ENCODE data around the gene DECR2. TPM values are rescaled to one million over a fixed set of nuclear protein-coding genes. Genes with fewer than 3 reads are reported as not detected.

The DECR2 gene
- total RNA-seq, 2 donors from 2014 or later: 31.8 to 43.5 TPM

- H3K4me1 Mint-ChIP-seq: peaks cover 25% of the 10 kb centered on the region
- no peaks in the 10 kb centered on the region for H3K27me3 Mint-ChIP-seq (ENCODE audit: insufficient read depth)
- no peaks in the 10 kb centered on the region for H3K27me3 ChIP-seq (ENCODE audit: control insufficient read depth, insufficient read depth, low read length, poor library complexity, severe bottlenecking)
- no peaks in the 10 kb centered on the region for H3K9me3 Mint-ChIP-seq
- TF ChIP-seq, protein P1, sequence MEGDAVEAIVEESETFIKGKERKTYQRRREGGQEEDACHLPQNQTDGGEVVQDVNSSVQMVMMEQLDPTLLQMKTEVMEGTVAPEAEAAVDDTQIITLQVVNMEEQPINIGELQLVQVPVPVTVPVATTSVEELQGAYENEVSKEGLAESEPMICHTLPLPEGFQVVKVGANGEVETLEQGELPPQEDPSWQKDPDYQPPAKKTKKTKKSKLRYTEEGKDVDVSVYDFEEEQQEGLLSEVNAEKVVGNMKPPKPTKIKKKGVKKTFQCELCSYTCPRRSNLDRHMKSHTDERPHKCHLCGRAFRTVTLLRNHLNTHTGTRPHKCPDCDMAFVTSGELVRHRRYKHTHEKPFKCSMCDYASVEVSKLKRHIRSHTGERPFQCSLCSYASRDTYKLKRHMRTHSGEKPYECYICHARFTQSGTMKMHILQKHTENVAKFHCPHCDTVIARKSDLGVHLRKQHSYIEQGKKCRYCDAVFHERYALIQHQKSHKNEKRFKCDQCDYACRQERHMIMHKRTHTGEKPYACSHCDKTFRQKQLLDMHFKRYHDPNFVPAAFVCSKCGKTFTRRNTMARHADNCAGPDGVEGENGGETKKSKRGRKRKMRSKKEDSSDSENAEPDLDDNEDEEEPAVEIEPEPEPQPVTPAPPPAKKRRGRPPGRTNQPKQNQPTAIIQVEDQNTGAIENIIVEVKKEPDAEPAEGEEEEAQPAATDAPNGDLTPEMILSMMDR (conservative IDR thresholded peaks at IDR 0.05): no peak
- peak overlapping the region; percentile 84 for H3K4me3 ChIP-seq (ENCODE audit: low read length)
- WGBS, 2 experiments (ENCODE audit: insufficient coverage in 1 of 2, insufficient read length in 1 of 2): 0 to 20% methylated on average over 1 to 73 of the region's 73 CpGs
- peak overlapping the region; percentile 63 for H3K9ac ChIP-seq (ENCODE audit: extremely low read depth, low read length, poor library complexity, severe bottlenecking)
- H3K36me3 Mint-ChIP-seq (ENCODE audit: low read depth): peaks cover 1% of the 10 kb centered on the region
- H3K4me3 Mint-ChIP-seq: peak overlapping the region; percentile 77
- H3K36me3 ChIP-seq (ENCODE audit: control insufficient read depth, insufficient read depth, low read length): peaks cover 4% of the 10 kb centered on the region
- no peak for DNase-seq
- H3K27ac Mint-ChIP-seq: no peak overlapping the region
- H3K9me3 ChIP-seq (ENCODE audit: control insufficient read depth, low read length): no peaks in the 10 kb centered on the region
- H3K27ac ChIP-seq (ENCODE audit: low read depth, low read length): no peak overlapping the region
- peaks cover 24% of the 10 kb centered on the region for H3K4me1 ChIP-seq (ENCODE audit: control insufficient read depth, insufficient read depth, low read length)
Observed at GRCh38 chr16:381012-381788, 20.5 kb upstream of the DECR2 start.

DNA sequence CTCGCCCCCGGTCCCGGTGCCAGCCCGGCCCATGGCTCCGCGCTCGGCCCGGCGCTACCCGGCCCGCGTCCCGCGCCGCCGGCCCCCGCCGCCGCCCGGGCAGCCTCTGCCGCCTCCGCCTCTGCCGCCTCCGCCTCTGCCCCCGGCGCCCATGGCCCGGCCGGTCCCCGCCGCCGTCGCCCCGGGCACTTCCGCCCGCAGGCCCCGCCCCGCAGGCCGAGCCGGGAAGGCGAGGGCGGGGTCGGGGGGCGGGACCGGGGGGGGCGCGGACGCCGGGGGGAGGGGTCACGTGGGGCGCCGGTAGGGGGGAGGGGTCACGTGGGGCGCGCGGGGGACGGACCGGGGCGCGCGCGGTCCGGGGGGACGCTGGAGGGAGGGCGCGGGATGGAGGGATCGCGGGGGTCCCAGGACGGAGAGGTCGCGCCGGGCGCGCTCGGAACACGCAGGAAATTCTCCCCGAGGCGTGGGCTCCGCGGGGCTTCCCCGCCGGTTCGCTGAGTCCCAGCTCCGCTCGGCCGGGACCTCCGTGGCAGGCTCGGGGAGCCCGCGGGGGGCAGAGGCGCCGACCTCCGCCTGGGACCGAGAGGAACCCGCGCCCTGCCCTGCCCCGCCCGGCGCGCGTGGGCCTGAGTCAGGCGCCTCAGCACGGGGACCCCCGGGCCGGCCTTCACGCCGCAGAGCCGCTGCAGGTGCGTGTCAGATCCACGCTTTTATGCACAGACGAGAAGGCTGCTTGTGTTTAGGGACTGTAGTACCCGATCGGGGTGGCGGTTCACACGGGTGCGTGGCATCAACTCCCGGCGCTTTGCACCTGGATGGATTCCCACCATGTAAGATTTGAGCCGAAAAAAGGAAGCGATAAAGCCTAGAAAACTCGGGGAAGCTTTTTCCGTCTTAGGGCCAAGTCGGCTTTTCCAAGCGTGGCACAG is 19.6 kb upstream of the DECR2 start, which contains the start of gene PGAP6:
Gene PGAP6 (minus strand): TSS at position 190 of the 929 bp plus-strand sequence. CDS start 157 bp downstream, at position 33.
- no peak within 1 kb of the TSS for H3K27ac ChIP-seq (ENCODE audit: low read depth, low read length)
- no peaks in the 10 kb centered on the region for H3K36me3 ChIP-seq (ENCODE audit: control insufficient read depth, insufficient read depth, low read length)
- H3K9ac ChIP-seq (ENCODE audit: extremely low read depth, low read length, poor library complexity, severe bottlenecking): peak within 1 kb of the TSS; percentile 63
- peak within 1 kb of the TSS; percentile 84 for H3K4me3 ChIP-seq (ENCODE audit: low read length)
- TF ChIP-seq, protein P1 (conservative IDR thresholded peaks at IDR 0.05): no peak
- Mint-ChIP-seq H3K9me3 (no peaks in the 10 kb centered on the region), H3K27me3 (ENCODE audit: insufficient read depth) (no peaks in the 10 kb centered on the region), H3K36me3 (ENCODE audit: low read depth) (no peaks in the 10 kb centered on the region), H3K4me1 (peaks cover 31% of the 10 kb centered on the region), H3K27ac (peak within 1 kb of the TSS; percentile 55), H3K4me3 (peak within 1 kb of the TSS; percentile 77)
- 1 to 3% methylated on average over 35 to 111 of the region's 123 CpGs for WGBS, 2 experiments (ENCODE audit: insufficient coverage in 1 of 2, insufficient read length in 1 of 2)
- peaks cover 24% of the 10 kb centered on the region for H3K4me1 ChIP-seq (ENCODE audit: control insufficient read depth, insufficient read depth, low read length)
- H3K27me3 ChIP-seq (ENCODE audit: control insufficient read depth, insufficient read depth, low read length, poor library complexity, severe bottlenecking): no peaks in the 10 kb centered on the region
- DNase-seq: peak; percentile 81
- H3K9me3 ChIP-seq (ENCODE audit: control insufficient read depth, low read length): no peaks in the 10 kb centered on the region

DNA sequence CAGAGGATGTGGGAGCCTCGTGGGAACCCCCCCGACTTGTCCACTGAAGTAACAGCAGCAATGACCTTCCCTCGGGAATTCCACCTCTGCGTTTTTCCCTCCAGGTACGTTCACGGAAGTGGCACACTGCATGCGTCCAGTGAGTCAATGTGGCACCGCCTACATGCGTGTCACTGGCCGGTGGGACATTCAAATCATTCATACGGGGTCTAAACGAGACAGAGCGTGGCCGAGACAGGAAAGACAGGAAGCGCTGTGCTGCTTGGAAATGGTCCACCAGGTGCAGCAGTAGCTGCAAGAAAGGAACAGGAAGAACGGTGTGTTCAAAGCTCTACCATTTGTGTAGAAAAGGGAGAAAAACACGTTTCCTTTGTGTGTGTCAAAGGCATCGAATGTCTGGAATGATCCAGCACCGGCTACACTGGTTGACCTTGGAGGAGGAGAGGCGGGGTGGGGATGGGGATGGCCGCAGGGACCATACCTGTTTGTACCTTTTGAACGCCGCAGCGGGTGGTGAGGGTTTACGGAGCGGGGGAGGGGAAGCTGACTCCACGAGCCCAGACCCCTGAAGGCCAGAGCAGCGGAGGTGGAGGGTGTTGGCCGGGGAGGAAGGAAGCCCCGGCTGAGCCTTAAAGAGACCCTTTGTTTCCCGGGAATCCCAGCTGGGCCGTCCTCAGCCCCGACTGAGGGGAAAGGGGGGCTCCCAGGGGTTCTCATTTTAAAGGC is 18.2 kb upstream of the DECR2 start:
- Histone ChIP-seq H3K27me3 (ENCODE audit: control insufficient read depth, insufficient read depth, low read length, poor library complexity, severe bottlenecking) (no peaks in the 10 kb centered on the region), H3K4me1 (ENCODE audit: control insufficient read depth, insufficient read depth, low read length) (peaks cover 24% of the 10 kb centered on the region), H3K36me3 (ENCODE audit: control insufficient read depth, insufficient read depth, low read length) (no peaks in the 10 kb centered on the region), H3K9ac (ENCODE audit: extremely low read depth, low read length, poor library complexity, severe bottlenecking) (no peak overlapping the region), H3K27ac (ENCODE audit: low read depth, low read length) (no peak overlapping the region), H3K9me3 (ENCODE audit: control insufficient read depth, low read length) (no peaks in the 10 kb centered on the region), H3K4me3 (ENCODE audit: low read length) (peak overlapping the region; percentile 81)
- TF ChIP-seq, protein P1 (conservative IDR thresholded peaks at IDR 0.05): peak; percentile 6
- Mint-ChIP-seq H3K4me1 (peaks cover 39% of the 10 kb centered on the region), H3K27ac (peak overlapping the region; percentile 85), H3K4me3 (peak overlapping the region; percentile 77), H3K9me3 (no peaks in the 10 kb centered on the region), H3K36me3 (ENCODE audit: low read depth) (no peaks in the 10 kb centered on the region), H3K27me3 (ENCODE audit: insufficient read depth) (no peaks in the 10 kb centered on the region)
- WGBS, 2 experiments (ENCODE audit: insufficient coverage in 1 of 2, insufficient read length in 1 of 2): 13% methylated on average over 25 to 33 of the region's 33 CpGs
- DNase-seq: peak; percentile 93

Data from endodermal cell (in vitro differentiated cells).